Measurements from ENCODE around the gene SHISA9.

Gene SHISA9

DNA sequence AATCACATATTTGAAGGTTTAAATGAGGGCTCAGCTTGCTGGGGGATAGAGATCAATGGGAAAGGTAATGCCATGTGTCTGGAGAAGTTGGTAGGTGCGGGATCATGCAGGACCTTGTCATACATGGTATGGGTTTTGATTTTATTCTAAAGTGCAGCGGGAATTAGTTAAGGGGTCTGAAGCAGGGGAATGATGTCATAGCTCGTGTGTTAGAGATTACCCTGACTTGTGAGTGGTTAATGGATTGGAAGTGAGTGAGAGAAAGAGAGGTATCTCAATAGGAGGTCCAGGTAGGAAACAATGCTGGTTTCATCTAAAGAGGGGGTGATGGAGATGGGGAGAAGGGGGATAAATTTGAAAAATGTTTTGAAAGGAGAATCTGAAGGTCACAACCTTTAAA is 280.0 kb downstream of the SHISA9 start:
- DNase-seq (ENCODE audit: low read depth), result no peak

DNA sequence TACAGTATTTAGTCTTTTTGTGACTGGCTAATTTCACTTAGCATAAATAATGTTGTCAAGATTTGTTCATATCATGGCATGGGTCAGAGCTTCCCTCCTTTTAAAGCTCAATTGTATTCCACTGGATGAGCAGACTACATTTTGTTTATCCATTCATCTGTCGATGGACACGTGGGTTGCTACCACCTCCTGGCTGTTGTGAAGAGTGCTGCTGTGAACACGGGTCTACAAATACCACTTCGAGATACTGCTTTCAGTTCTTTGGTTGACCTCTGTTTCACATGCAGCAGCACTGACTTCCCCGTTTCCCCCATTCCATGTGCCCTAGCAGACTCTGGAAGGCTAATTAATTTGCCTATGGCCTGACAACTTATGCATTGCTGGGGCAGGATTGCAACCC is 285.4 kb downstream of the SHISA9 start:
- no peak for DNase-seq (ENCODE audit: low read depth)

DNA sequence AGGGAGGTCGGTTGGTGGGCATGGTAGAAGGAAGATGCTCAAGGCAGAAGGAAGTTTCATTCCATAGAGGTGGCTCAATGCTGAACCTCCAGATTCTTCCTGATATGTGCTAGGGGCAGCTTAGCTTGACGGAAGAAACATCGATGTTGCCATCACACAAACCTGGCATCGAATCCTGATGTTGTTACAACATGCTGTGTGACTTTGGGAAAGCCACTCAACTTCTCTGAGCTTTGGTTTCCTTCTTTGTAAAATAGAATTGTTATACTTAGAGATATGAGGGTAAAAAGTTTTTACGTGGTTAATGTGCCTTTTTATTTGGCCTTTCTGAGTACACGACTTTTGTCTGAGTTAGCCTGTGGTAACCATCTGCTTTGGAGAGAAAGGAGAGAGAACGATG is 287.9 kb downstream of the SHISA9 start:
- no peak for DNase-seq (ENCODE audit: low read depth)

DNA sequence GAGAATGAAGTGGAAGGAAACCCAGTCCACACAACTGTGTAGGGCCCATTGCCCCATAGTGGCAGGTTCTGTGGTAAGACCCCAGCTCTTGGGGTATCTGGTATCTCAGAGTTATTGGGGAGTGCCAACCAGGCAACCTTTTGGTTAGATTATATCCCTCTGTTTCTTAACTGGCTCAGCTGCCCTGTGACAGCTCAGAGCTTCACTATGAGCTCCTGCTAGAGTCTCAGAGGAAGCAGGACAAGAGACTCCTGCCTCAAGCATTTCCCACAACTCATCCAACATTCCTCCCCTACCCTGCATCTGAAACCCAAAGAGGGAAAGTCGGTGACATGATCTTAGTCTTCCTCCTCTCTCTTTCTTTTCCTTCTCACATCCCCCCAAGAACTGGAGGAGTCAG is 292.3 kb downstream of the SHISA9 start:
- DNase-seq (ENCODE audit: low read depth), result no peak

DNA sequence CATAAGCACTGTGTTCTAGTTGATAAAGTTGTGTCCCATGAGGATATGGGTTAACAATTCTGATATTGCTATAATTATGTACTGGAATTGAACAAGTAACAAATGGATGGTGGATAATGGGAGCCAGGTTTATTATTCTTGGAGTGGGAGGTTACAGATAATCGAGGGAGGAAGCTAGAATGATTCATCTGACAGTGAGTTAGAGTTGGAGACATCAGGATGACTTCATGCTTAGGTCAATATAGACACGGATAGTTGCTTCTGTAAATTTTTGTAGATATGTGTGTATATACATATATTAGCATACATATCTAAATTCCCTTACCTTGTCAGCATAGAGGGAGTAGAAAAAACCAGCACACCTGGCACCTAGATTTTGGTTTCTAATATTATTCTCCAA is 293.4 kb downstream of the SHISA9 start:
- DNase-seq (ENCODE audit: low read depth), result no peak

DNA sequence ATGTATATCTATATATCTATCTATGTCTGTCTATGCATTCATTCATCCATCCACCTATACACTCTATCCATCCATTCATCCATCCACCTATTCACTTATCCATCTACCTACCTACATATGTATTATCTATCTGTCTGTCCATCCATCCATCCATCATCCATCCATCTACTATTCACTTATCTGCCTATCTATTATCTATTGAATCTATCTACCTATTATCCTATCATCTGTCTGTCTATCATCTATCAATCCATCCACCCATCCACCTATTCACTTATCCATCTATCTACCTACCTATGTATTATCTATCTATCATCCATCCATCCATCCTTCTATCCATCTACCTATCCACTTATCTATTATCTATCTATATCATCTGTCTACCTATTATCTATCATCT is 302.3 kb downstream of the SHISA9 start:
- no peak for DNase-seq (ENCODE audit: low read depth)

DNA sequence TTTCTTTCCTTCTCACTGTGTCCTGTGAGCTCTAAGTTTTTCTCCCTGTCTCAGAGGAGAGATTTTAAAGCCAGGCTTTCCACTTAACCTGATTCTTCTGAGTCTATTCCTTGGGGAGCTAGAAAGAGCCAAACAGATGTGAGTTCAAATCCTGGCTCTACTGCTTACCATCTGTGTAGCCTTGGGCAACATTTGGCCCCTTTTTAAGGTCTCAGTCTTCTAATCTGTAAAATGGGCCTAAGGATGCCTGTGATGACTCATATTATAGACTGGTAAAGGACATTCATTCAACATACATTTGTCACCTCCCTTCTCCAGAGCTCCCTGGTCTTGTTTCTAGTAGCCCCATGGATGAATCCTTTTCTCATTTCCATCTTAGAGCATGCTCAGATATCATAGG is 304.0 kb downstream of the SHISA9 start:
- DNase-seq (ENCODE audit: low read depth), result no peak

DNA sequence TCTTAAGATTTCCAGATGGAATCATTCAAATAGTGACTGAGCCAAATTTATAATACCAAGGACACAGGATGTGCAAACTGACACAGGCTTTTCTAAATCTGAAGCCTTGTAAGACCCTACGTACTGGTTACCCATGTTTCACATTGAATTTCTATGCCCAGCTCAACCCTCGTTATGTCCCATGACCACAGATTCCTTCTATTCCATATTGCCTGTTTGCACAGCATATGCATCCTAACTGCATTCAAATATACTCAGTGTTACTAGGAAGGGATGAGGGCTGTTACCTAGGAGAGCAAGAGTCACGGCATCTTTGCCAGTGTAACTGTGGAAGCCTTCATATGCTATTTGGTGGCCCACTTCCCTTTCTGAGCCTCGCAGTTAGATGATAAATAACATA is 305.2 kb downstream of the SHISA9 start:
- no peak for DNase-seq (ENCODE audit: low read depth)

DNA sequence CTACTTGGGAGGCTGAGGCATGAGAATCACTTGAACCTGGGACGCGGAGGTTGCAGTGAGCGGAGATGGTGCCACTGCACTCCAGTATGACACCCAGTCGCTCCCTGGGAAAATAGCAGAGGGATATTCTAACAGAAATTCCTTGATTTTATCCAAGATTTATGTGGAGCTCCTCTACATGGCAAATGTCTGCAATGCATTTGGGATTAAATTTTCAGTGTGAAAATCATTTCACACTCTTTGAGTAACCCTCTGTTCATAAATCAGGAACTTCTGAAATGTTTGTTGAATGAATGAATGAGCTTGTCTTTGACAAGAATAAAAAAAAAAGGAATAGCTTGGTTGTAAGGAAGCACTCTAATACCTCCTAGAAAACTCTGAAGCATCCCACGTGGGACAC is 305.8 kb downstream of the SHISA9 start:
- no peak for DNase-seq (ENCODE audit: low read depth)

DNA sequence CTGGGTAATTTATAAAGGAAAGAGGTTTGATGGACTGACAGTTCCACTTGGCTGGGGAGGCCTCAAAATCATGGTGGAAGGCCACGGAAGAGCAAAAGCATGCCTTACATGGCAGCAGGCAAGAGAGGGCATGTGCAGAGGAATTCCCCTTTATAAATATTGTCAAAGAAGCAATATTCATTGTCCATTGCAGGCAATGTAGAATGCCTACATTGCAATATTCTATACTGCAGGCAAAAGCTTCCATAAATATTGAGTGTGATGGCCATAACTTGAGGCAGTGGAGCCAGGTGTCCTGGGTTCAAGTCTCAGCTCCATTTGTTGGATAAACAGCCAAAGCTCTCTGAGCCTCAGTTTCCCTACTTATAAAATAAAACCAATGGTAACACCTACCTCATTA is 322.3 kb downstream of the SHISA9 start:
- DNase-seq (ENCODE audit: low read depth), result no peak

DNA sequence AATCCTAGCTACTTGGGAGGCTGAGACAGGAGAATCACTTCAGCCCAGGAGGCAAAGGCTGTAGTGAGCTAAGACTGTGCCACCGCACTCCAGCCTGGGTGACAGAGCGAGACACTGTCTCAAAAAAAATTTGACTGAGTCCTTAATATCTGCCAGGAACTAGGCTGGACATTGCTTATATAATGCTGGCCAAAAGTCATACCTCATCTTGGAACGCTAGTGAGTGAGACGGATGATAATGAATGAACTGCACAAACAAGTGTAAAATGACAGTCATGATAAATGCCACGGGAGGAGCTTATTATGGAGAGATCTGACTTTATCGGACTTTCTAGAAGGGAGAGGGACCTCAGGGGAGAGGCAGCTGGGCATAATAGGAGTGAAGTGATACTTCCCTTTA is 327.6 kb downstream of the SHISA9 start:
- no peak for DNase-seq (ENCODE audit: low read depth)

DNA sequence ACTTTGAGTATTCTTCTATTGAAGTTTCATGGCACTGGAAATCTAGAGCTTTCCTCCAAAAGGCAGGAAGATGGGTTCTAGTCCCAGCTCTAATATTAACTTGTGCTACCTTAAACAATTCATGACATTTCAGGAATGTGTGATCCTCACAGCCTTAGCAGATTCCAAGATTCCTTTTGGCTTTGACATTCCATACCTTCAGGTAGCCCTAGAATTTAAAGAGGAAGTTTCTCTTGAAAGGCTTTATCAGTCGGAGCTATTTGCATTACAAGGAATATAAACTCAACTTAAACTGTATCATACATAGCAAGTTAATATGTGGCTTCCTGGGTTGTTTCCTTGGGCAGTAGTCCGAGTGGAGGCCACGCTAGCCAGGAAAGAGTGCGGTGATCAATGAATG is 330.0 kb downstream of the SHISA9 start:
- no peak for DNase-seq (ENCODE audit: low read depth)

DNA sequence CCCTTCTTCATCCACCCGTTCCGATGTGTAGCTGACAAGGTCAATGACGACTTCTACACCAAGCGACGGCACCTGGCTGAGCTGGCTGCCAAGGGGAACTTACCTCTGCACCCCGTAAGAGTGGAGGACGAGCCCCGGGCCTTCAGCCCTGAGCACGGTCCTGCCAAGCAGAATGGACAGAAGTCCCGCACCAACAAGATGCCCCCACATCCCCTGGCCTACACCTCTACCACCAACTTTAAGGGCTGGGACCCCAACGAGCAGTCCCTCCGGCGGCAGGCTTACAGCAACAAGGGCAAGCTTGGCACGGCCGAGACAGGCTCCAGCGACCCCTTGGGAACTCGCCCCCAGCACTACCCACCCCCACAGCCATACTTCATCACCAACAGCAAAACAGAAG is 333.6 kb downstream of the SHISA9 start:
- DNase-seq (ENCODE audit: low read depth), result no peak

DNA sequence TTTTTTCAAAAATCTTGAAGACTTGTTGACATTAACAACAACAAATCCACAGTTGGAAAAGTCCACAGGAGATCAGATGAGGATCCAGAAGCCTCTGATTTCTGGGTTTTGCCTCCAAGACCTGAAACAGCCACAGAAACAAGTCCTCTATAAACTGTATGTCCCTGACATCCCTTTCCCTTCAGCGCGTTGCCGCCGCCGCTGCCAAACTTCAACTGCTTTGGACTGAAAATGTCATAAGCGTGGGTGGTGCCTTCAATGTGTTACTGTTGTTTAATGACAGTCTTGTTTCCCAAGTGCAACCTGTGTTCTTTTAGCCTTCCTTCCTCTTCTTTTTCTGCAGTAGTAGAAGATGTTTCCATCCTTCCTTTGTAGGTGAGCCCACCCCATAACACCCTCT is 334.9 kb downstream of the SHISA9 start:
- no peak for DNase-seq (ENCODE audit: low read depth)

DNA sequence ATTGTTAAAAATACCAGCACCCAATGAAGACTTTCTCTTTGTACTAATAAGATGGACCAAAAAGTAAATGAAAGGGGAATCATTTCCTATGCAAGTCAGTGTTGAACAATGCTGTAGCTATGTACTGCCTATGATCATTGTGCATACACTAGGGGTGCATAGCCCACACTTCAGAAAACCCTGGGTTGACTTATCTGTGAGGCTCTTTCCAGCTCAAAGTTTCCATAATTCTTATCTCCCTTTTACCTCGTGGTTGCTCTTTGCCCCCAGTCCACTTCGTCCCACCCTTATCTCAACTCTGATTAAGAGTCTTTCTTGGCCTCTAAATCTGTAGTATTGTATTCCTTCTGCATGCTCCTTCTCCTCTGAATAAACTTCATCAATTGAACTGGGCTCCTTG is 336.8 kb downstream of the SHISA9 start:
- no peak for DNase-seq (ENCODE audit: low read depth)

DNA sequence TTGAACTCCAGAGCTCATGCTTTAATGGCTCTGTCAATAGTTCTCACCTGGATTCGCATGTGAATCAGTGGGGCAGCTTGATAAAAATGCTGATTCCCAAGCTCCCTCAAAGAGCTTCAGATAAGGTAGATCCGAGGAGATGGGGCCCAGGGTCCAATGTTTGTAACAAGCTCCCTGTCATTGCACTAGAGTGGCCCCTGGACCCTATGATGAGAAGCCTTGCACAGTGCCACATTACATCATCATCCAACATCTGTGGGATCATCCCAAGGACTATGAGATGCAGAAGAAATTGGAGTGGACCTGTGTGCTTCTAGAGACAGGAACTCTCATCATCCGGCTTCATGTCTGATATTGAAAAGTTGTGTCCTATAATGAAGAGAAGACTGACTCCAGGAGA is 340.8 kb downstream of the SHISA9 start:
- no peak for DNase-seq (ENCODE audit: low read depth)

DNA sequence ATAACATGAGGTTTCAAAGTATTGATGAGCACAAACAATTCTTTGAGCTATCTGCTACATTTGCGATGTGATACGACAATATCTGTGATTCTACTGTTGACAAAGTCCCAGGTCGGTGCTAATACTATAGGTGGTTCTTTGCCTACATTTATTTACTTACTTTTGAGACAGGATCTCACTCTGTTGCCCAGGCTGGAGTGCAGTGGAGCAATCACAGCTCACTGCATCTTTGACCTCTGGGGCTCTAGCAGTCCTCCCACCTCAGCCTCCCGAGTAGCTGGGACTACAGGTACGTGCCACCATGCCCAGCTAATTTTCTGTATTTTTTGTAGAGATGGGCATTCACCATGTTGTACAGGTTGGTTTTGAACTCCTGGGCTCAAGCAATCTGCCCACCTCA is 343.4 kb downstream of the SHISA9 start:
- no peak for DNase-seq (ENCODE audit: low read depth)

DNA sequence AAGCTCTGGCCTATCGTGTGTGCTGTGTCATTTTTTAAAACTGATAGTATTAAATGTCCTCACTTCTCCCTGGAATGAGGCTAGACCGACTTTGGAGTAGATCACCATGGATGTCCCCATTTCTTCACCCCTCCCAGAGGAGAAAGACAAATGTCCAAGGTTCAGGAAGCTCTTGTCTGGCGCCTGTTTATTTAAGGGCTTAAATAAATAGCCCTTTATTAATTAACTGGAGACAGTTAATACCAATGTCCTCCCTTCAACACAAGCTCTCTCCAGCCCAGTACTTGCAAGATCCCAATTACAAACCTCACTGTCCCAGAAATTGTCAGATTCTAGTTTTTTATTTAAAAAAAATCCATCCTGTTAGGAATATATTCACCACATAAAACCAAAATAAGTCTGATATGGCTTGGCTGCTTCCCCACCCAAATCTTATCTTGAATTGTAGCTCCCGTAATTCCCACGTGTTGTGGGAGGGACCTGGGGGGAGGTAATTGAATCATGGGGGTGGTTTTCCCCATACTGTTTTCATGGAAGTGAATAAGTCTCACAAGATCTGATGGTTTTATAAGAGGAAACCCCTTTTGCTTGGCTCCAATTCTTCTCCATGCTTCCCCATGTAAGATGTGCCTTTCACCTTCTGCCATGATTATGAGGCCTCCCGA is 344.4 kb downstream of the SHISA9 start:
- no peak for DNase-seq (ENCODE audit: low read depth)

DNA sequence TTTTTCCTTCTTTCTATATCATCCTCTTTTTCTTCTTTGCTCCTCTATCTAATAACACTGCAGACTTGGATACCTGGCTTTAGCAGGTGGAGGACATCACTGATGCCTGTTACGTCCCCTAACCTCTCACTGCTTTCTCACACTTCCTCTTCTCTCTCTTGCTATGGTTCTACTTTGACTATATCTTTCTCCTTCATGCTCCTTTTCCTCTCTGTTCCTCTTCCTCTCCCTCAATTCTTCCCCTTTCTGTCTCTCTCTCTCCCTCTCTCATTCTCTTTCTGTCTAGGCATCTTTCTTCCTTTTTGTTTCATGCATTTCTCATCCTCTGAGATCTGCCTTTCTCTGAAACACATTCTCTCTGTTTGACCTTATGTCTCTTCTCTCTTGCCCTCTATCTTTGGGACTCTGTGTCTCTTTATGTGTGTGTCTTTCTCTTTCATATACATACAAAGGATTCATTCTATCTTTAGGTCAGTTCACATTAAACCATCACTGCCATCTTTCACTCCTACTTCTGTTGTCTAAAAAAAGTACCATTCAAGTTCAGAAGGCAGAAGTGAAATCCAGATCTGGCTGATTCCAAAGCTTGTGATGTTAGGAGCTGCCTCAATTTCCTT is 353.7 kb downstream of the SHISA9 start:
- DNase-seq (ENCODE audit: low read depth), result no peak

DNA sequence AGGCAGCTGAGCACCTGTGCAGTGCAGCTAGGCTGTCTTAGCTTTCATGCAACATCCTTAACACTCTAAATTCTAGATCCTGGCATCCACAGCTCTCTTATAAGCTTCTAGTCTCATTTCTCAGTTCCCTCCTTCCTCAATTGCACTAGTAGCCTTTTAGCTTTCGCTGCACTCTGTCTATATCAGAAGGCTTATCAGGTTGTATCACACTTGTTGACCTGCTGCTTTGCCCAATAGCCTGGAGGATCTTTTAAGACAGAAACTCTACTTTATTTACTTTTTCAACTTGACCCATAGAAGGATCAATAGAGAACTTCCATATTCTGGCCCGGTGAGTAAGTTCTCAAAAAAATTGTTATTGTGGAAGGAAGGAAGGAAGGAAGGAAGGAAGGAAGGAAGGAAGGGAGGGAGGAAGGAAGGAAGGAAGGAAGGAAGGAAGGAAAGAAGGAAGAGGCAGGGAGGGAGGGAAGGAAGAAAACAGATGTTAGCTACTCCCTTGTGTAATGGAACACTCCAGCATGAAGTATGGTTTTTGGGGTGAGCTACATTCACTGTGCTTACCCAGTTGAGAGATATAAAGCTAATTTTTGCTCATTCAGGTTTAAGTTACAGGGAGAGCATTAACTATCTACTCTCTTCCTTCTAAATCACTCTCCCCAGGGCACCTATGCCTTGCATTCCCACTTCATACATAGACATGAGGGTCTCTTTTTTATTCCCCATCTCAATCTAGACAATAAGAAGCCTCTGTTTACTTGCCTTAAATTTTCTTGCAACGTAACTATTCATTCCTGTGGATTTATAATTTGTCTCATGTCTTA is 361.1 kb downstream of the SHISA9 start:
- no peak for DNase-seq (ENCODE audit: low read depth)

DNA sequence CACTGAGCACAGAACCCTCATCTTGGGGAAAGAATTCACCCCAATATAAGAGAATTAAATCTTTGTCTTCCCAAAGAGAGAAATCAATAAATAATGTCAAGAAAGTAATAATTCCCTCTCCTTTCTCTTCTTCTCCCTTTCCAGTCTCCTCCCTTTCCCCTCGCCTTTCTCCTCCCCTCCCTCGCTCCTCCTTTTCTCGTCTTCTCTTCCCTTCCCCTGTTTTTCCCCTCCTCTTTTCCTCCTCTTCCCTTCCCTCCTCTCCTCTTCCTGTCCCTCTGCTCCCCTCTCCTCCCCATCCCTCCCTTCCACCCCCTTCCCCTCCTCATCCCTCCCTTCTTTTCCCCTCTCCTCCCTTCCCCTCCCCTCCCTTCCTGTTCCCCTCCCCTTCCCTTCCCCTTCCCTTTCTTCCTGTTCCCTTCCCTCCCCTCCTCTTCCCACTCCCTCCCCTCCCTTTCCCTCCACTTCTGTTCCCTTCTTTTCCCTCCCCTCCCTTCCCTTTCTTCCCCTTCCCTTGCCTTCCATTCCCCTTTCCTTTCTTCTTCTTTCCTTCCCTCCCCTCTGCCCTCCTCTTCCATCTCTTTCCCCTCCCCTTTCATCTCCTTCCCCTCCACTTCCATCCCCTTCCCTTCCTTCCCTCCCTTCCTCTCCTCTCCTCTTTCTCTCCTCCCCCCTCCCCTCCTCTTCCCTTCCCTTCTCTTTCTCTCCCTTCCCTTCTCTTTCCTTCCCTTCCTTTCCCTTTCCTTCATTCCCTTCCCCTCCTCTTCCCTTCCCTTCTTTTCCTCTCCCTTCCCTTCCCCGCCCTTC is 363.6 kb downstream of the SHISA9 start:
- no peak for DNase-seq (ENCODE audit: low read depth)

DNA sequence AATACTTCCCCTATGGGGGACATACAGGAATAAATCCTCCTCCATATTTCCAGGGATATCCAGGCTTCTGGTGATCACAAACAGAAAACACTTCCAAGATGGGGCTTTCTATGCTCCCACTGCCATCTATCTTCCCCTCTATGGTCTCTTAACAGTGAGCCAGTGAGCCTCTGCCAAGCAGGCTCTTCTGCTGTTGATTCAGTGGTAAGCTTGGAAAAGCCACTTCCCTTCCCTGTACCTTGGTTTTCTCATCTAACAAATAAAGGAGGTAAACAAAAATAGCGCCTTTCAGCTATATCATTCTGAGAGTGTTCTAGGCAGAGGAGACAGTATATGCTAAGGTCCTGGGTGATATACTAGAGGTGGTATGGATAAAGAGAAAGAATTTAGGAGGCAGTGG is 368.0 kb downstream of the SHISA9 start:
- DNase-seq (ENCODE audit: low read depth), result no peak
